Measurements from ENCODE around the gene PNPT1.
"Not testable (repeated sequence)": the region's sequence is repeated elsewhere in the genome, so short reads cannot be mapped to it uniquely, and the experiment has no call there.

Gene PNPT1

GRCh38 chr2:55693181-55694125, at the start of gene PNPT1:
TSS of gene PNPT1 (minus strand) at chr2:55693844. CDS start at chr2:55693823, 21 bp downstream.
- peak; percentile 85 for DNase-seq (ENCODE audit: low read depth)

- DNase-seq (ENCODE audit: low read depth), result no peak
These were observed 49.4 kb upstream of the PNPT1 start for GRCh38 chr2:55742996-55743395.

- DNase-seq (ENCODE audit: low read depth), result not testable (repeated sequence)
These were observed 42.4 kb upstream of the PNPT1 start for GRCh38 chr2:55736019-55736536.

GRCh38 chr2:55734726-55735125, 41.1 kb upstream of the PNPT1 start:
- DNase-seq (ENCODE audit: low read depth), result no peak

GRCh38 chr2:55733335-55733734, 39.7 kb upstream of the PNPT1 start:
- no peak for DNase-seq (ENCODE audit: low read depth)

- no peak for DNase-seq (ENCODE audit: low read depth)
These were observed 39.2 kb upstream of the PNPT1 start for GRCh38 chr2:55732854-55733253.

GRCh38 chr2:55729136-55729685, 35.6 kb upstream of the PNPT1 start:
- DNase-seq (ENCODE audit: low read depth), result no peak

- DNase-seq (ENCODE audit: low read depth), result no peak
These were observed 28.1 kb upstream of the PNPT1 start for GRCh38 chr2:55721596-55722215.

- no peak for DNase-seq (ENCODE audit: low read depth)
These were observed 26.8 kb upstream of the PNPT1 start for GRCh38 chr2:55720417-55720816.

GRCh38 chr2:55719852-55720251, 26.2 kb upstream of the PNPT1 start:
- no peak for DNase-seq (ENCODE audit: low read depth)

- DNase-seq (ENCODE audit: low read depth), result peak; percentile 7
These were observed 24.7 kb upstream of the PNPT1 start for GRCh38 chr2:55718165-55719008.

GRCh38 chr2:55715626-55716025, 22.0 kb upstream of the PNPT1 start:
- DNase-seq (ENCODE audit: low read depth), result no peak

- DNase-seq (ENCODE audit: low read depth), result not testable (repeated sequence)
These were observed 21.5 kb upstream of the PNPT1 start for GRCh38 chr2:55715178-55715577.

GRCh38 chr2:55712477-55713060, 18.9 kb upstream of the PNPT1 start:
- no peak for DNase-seq (ENCODE audit: low read depth)

GRCh38 chr2:55710025-55710424, 16.4 kb upstream of the PNPT1 start:
- DNase-seq (ENCODE audit: low read depth), result no peak

- no peak for DNase-seq (ENCODE audit: low read depth)
These were observed 14.1 kb upstream of the PNPT1 start for GRCh38 chr2:55707751-55708150.

- DNase-seq (ENCODE audit: low read depth), result not testable (repeated sequence)
These were observed 12.6 kb upstream of the PNPT1 start for GRCh38 chr2:55706258-55706657.

- no peak for DNase-seq (ENCODE audit: low read depth)
These were observed 11.5 kb upstream of the PNPT1 start for GRCh38 chr2:55705027-55705653.

- DNase-seq (ENCODE audit: low read depth), result no peak
These were observed 9.7 kb upstream of the PNPT1 start for GRCh38 chr2:55703350-55703749.

GRCh38 chr2:55692740-55693139, 904 bp downstream of the PNPT1 start:
- DNase-seq (ENCODE audit: low read depth), result not testable (repeated sequence)

GRCh38 chr2:55672630-55673029, 21.0 kb downstream of the PNPT1 start:
- DNase-seq (ENCODE audit: low read depth), result no peak

Data from activated T-cell treated with anti-CD3 and anti-CD28 coated beads for 1 hour (primary cell).